Measurements from ENCODE around the gene EAF2. TPM values are rescaled to one million over a fixed set of nuclear protein-coding genes. Genes with fewer than 3 reads are reported as not detected.

Gene EAF2
- total and polyA plus RNA-seq, 4 donors = 1.5 to 6.6 (median 5.3) TPM

DNA sequence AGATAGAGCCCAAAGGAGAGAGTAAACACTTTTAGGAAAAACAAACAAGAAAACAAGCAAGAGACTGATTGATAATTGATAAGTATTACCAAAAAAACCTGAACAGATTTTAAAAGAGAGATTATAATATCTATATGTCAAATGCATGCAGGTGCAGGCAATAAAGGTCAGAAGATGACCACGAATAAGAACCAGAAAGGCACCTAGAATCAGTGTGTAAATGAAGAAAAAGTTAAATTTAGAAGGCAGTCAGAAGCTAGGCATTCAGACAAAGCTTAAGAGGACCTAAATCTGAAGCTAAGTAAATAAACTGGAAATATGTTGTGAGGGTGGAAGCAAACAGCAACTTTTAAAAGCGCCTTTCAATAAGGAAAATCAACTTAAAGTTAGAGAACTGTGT, 16.4 kb upstream of the EAF2 start:
- no peak for DNase-seq (ENCODE audit: low spot score)
- H3K9ac ChIP-seq (ENCODE audit: low read depth in 1 of 2, low read length in 2 of 2) = no peak overlapping the region
- H3K9me3 ChIP-seq (ENCODE audit: control insufficient read depth in 4 of 4, low read length in 3 of 4) = no peaks in the 10 kb centered on the region

DNA sequence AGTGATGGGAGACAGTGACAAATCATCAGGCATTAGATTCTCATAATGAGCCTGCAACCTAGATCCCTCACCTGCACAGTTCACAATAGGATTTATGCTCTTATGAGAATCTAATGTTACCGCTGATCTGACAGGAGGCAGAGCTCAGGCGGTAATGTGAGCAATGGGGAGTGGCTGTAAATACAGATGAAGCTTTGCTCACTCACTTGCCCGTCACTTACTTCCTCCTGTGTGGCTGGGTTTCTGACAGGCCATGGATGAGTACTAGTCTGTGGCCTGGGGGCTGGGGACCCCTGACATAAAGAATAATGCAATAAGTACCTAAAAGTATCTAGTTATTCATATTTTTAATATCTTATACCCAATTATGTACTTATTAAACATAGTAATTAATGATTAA, 15.8 kb upstream of the EAF2 start:
- Histone ChIP-seq H3K4me1 (ENCODE audit: control insufficient read depth in 4 of 4, insufficient read depth in 4 of 4, low read length in 3 of 4) (no peaks in the 10 kb centered on the region), H3K9ac (ENCODE audit: low read depth in 1 of 2, low read length in 2 of 2) (no peak overlapping the region), H3K27ac (ENCODE audit: low read depth in 1 of 2, low read length in 2 of 2) (no peak overlapping the region), H3K9me3 (ENCODE audit: control insufficient read depth in 4 of 4, low read length in 3 of 4) (no peaks in the 10 kb centered on the region), H3K4me3 (ENCODE audit: low read depth in 1 of 3, low read length in 3 of 3) (no peak overlapping the region), H3K36me3 (ENCODE audit: control insufficient read depth in 4 of 4, insufficient read depth in 3 of 4, low read depth in 1 of 4, low read length in 3 of 4) (peaks cover 0 to 39% (median 24%) of the 10 kb centered on the region in 4 donors), H3K27me3 (ENCODE audit: control insufficient read depth in 4 of 4, insufficient read depth in 4 of 4, low read length in 3 of 4) (no peaks in the 10 kb centered on the region)
- WGBS = 97% methylated on average over 3 of the region's 3 CpGs
- no peak for DNase-seq (ENCODE audit: low spot score)
- TF ChIP-seq, protein P1, sequence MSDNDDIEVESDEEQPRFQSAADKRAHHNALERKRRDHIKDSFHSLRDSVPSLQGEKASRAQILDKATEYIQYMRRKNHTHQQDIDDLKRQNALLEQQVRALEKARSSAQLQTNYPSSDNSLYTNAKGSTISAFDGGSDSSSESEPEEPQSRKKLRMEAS (IDR thresholded peaks at IDR 0.05) = no peak
- TF ChIP-seq RAD21 (IDR thresholded peaks at IDR 0.05) (no peak), FOXA1 (IDR thresholded peaks at IDR 0.05) (no peak), EGR1 (IDR thresholded peaks at IDR 0.05; ENCODE audit: low read depth in 2 of 2) (no peak), JUND (IDR thresholded peaks at IDR 0.05) (no peak), RXRA (IDR thresholded peaks at IDR 0.05) (no peak), FOXA2 (IDR thresholded peaks at IDR 0.05) (no peak), GABPA (IDR thresholded peaks at IDR 0.05 in 1 of 2, conservative IDR thresholded peaks at IDR 0.05 in 1 of 2) (no peak), HNF4A (conservative IDR thresholded peaks at IDR 0.05) (no peak), NR2F2 (IDR thresholded peaks at IDR 0.05) (no peak)
- TF ChIP-seq, protein P2, sequence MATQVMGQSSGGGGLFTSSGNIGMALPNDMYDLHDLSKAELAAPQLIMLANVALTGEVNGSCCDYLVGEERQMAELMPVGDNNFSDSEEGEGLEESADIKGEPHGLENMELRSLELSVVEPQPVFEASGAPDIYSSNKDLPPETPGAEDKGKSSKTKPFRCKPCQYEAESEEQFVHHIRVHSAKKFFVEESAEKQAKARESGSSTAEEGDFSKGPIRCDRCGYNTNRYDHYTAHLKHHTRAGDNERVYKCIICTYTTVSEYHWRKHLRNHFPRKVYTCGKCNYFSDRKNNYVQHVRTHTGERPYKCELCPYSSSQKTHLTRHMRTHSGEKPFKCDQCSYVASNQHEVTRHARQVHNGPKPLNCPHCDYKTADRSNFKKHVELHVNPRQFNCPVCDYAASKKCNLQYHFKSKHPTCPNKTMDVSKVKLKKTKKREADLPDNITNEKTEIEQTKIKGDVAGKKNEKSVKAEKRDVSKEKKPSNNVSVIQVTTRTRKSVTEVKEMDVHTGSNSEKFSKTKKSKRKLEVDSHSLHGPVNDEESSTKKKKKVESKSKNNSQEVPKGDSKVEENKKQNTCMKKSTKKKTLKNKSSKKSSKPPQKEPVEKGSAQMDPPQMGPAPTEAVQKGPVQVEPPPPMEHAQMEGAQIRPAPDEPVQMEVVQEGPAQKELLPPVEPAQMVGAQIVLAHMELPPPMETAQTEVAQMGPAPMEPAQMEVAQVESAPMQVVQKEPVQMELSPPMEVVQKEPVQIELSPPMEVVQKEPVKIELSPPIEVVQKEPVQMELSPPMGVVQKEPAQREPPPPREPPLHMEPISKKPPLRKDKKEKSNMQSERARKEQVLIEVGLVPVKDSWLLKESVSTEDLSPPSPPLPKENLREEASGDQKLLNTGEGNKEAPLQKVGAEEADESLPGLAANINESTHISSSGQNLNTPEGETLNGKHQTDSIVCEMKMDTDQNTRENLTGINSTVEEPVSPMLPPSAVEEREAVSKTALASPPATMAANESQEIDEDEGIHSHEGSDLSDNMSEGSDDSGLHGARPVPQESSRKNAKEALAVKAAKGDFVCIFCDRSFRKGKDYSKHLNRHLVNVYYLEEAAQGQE (IDR thresholded peaks at IDR 0.05) = no peak
- TF ChIP-seq, protein P3, sequence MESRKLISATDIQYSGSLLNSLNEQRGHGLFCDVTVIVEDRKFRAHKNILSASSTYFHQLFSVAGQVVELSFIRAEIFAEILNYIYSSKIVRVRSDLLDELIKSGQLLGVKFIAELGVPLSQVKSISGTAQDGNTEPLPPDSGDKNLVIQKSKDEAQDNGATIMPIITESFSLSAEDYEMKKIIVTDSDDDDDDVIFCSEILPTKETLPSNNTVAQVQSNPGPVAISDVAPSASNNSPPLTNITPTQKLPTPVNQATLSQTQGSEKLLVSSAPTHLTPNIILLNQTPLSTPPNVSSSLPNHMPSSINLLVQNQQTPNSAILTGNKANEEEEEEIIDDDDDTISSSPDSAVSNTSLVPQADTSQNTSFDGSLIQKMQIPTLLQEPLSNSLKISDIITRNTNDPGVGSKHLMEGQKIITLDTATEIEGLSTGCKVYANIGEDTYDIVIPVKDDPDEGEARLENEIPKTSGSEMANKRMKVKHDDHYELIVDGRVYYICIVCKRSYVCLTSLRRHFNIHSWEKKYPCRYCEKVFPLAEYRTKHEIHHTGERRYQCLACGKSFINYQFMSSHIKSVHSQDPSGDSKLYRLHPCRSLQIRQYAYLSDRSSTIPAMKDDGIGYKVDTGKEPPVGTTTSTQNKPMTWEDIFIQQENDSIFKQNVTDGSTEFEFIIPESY (IDR thresholded peaks at IDR 0.05) = no peak

More for the DNA sequence above, 16.4 kb upstream of the EAF2 start:
- Histone ChIP-seq H3K27me3 (ENCODE audit: control insufficient read depth in 4 of 4, insufficient read depth in 4 of 4, low read length in 3 of 4) (no peaks in the 10 kb centered on the region), H3K27ac (ENCODE audit: low read depth in 1 of 2, low read length in 2 of 2) (no peak overlapping the region), H3K4me3 (ENCODE audit: low read depth in 1 of 3, low read length in 3 of 3) (no peak overlapping the region), H3K36me3 (ENCODE audit: control insufficient read depth in 4 of 4, insufficient read depth in 3 of 4, low read depth in 1 of 4, low read length in 3 of 4) (peaks cover 0 to 33% (median 21%) of the 10 kb centered on the region in 4 donors), H3K4me1 (ENCODE audit: control insufficient read depth in 4 of 4, insufficient read depth in 4 of 4, low read length in 3 of 4) (no peaks in the 10 kb centered on the region)
- no peak for TF ChIP-seq YY1 (IDR thresholded peaks at IDR 0.05)
- TF ChIP-seq, protein P2 (IDR thresholded peaks at IDR 0.05) = no peak
- TF ChIP-seq, protein P3 (IDR thresholded peaks at IDR 0.05) = no peak
- TF ChIP-seq FOXA2 (IDR thresholded peaks at IDR 0.05) = no peak
- no peak for TF ChIP-seq NR2F2 (IDR thresholded peaks at IDR 0.05)
- no peak for TF ChIP-seq JUND (IDR thresholded peaks at IDR 0.05)
- no peak for TF ChIP-seq GABPA (IDR thresholded peaks at IDR 0.05 in 1 of 2, conservative IDR thresholded peaks at IDR 0.05 in 1 of 2)
- TF ChIP-seq TAF1 (conservative IDR thresholded peaks at IDR 0.05) = no peak
- no peak for TF ChIP-seq SP1 (IDR thresholded peaks at IDR 0.05)
- TF ChIP-seq, protein P4, sequence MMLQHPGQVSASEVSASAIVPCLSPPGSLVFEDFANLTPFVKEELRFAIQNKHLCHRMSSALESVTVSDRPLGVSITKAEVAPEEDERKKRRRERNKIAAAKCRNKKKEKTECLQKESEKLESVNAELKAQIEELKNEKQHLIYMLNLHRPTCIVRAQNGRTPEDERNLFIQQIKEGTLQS (IDR thresholded peaks at IDR 0.05) = no peak
- TF ChIP-seq RAD21 (IDR thresholded peaks at IDR 0.05) = no peak
- no peak for TF ChIP-seq FOXA1 (IDR thresholded peaks at IDR 0.05)
- no peak for TF ChIP-seq HNF4A (conservative IDR thresholded peaks at IDR 0.05)
- TF ChIP-seq, protein P1 (IDR thresholded peaks at IDR 0.05) = no peak
- TF ChIP-seq RXRA (IDR thresholded peaks at IDR 0.05) = no peak
- 94% methylated on average over 2 of the region's 2 CpGs for WGBS
